ENCODE measurements around the gene ENTPD6. TPM values are rescaled to one million over a fixed set of nuclear protein-coding genes. Genes with fewer than 3 reads are reported as not detected.

Gene ENTPD6
- total RNA-seq, 1 donor from 2014 or later = 44.4 TPM

GRCh38 chr20:25207149-25207959, 11.8 kb downstream of the ENTPD6 start:
- ATAC-seq (ENCODE audit: low read depth) = no peak
- Mint-ChIP-seq H3K4me3 (no peak overlapping the region), H3K27me3 (no peaks in the 10 kb centered on the region), H3K36me3 (ENCODE audit: low read depth) (peaks cover 26% of the 10 kb centered on the region), H3K27ac (no peak overlapping the region), H3K4me1 (peaks cover 20% of the 10 kb centered on the region), H3K9me3 (no peaks in the 10 kb centered on the region)
- intact Hi-C loops (cut with micrococcal nuclease) = no loop called here
- ChIA-PET POLR2A (no interaction called here), CTCF (no interaction called here)
- TF ChIP-seq CTCF (IDR thresholded peaks at IDR 0.05) = no peak
- no peak for DNase-seq

- no peak for TF ChIP-seq CTCF (IDR thresholded peaks at IDR 0.05)
- CTCF ChIA-PET = no interaction called here
These were observed 12.5 kb downstream of the ENTPD6 start for GRCh38 chr20:25207960-25208534.

GRCh38 chr20:25209400-25209799, 13.9 kb downstream of the ENTPD6 start:
- Mint-ChIP-seq H3K4me1 (peaks cover 6% of the 10 kb centered on the region), H3K9me3 (no peaks in the 10 kb centered on the region), H3K4me3 (no peak overlapping the region), H3K36me3 (ENCODE audit: low read depth) (peaks cover 38% of the 10 kb centered on the region), H3K27me3 (no peaks in the 10 kb centered on the region), H3K27ac (no peak overlapping the region)
- no peak for TF ChIP-seq CTCF (IDR thresholded peaks at IDR 0.05)
- no peak for ATAC-seq (ENCODE audit: low read depth)
- ChIA-PET POLR2A (no interaction called here), CTCF (no interaction called here)
- intact Hi-C loops (cut with micrococcal nuclease) = no loop called here
- no peak for DNase-seq

More at GRCh38 chr20:25207960-25208534, 12.5 kb downstream of the ENTPD6 start:
- ATAC-seq (ENCODE audit: low read depth) (no peak), DNase-seq (no peak)
- POLR2A ChIA-PET = no interaction called here
- Mint-ChIP-seq H3K27ac (no peak overlapping the region), H3K4me1 (peaks cover 19% of the 10 kb centered on the region), H3K4me3 (no peak overlapping the region), H3K36me3 (ENCODE audit: low read depth) (peaks cover 28% of the 10 kb centered on the region), H3K9me3 (no peaks in the 10 kb centered on the region), H3K27me3 (no peaks in the 10 kb centered on the region)
- intact Hi-C loops (cut with micrococcal nuclease) = no loop called here

GRCh38 chr20:25209911-25210310, 14.4 kb downstream of the ENTPD6 start:
- Mint-ChIP-seq H3K4me3 (no peak overlapping the region), H3K27me3 (no peaks in the 10 kb centered on the region), H3K4me1 (peaks cover 1% of the 10 kb centered on the region), H3K9me3 (no peaks in the 10 kb centered on the region), H3K36me3 (ENCODE audit: low read depth) (peaks cover 41% of the 10 kb centered on the region), H3K27ac (no peak overlapping the region)
- ATAC-seq (ENCODE audit: low read depth) = no peak
- no peak for DNase-seq
- POLR2A ChIA-PET = no interaction called here
- CTCF ChIA-PET = no interaction called here
- no peak for TF ChIP-seq CTCF (IDR thresholded peaks at IDR 0.05)
- intact Hi-C loops (cut with micrococcal nuclease) = no loop called here

GRCh38 chr20:25211273-25211672, 15.8 kb downstream of the ENTPD6 start:
- H3K9me3 Mint-ChIP-seq = no peaks in the 10 kb centered on the region
- no peak overlapping the region for H3K4me3 Mint-ChIP-seq
- TF ChIP-seq CTCF (IDR thresholded peaks at IDR 0.05) = no peak
- no peak for ATAC-seq (ENCODE audit: low read depth)
- peaks cover 55% of the 10 kb centered on the region for H3K36me3 Mint-ChIP-seq (ENCODE audit: low read depth)
- ChIA-PET POLR2A (no interaction called here), CTCF (no interaction called here)
- DNase-seq = no peak
- H3K4me1 Mint-ChIP-seq = no peaks in the 10 kb centered on the region
- intact Hi-C loops (cut with micrococcal nuclease) = no loop called here
- H3K27ac Mint-ChIP-seq = no peak overlapping the region
- H3K27me3 Mint-ChIP-seq = no peaks in the 10 kb centered on the region

Measured in activated B cell treated with CpG ODN at 0.5 μM for 24 hours (primary cell).